GM12878 (cell line): ENCODE measurements around the gene JADE1. TPM values are rescaled to one million over a fixed set of nuclear protein-coding genes. Genes with fewer than 3 reads are reported as not detected.

Experiments used
- ATAC-seq: fragments of 200-7000 bp; cut with Tn5 transposase; 3 replicates; pipeline ENCODE4 v1.9.1; 2020; ENCODE audit warnings: mild to moderate bottlenecking, moderate library complexity
- BruUV-seq: library from RNA; stranded (reverse); fragments of 400-500 nt; replicated peaks from 2 replicates; lab custom pipeline; 2021; lab: Mats Ljungman, UMichigan
- CTCF ChIA-PET: fragments of 300-600 bp; sonication (Branson Sonifier 250); formaldehyde crosslinking; extraction: SDS; loops from one replicate; lab custom pipeline; 2021; ENCODE audit warnings: inconsistent platforms; lab: Yijun Ruan, JAX
- POLR2A ChIA-PET: fragments of 350-600 bp; formaldehyde crosslinking; extraction: SDS; loops from one replicate; lab custom pipeline; 2021; ENCODE audit warnings: inconsistent platforms; lab: Charles Lee
- RAD21 ChIA-PET: fragments of 300-600 bp; sonication (Branson Sonifier 250); formaldehyde crosslinking; loops from one replicate; lab custom pipeline; 2023; ENCODE audit warnings: antibody characterized with exemption; ENCODE audit not compliant: unreplicated experiment; lab: Charles Lee
- SMC1A ChIA-PET: fragments of 300-600 bp; sonication (Branson Sonifier 250); formaldehyde crosslinking; loops from one replicate; lab custom pipeline; 2023; ENCODE audit not compliant: unreplicated experiment, uncharacterized antibody; lab: Charles Lee
- DNase-seq: peaks from one replicate; pipeline ENCODE4 v3.0.0-alpha.2; 2011; ENCODE audit warnings: low read depth, low spot score
- FAIRE-seq: peaks from 3 replicates; lab custom pipeline; 2011; peaks lifted over from hg19 to GRCh38; lab: Jason Lieb, UNC
- H2AFZ ChIP-seq: 2 replicates; pipeline ENCODE4 v1.6.0; 2011; ENCODE audit warnings: low read depth, low read length, control low read depth; ENCODE audit not compliant: control insufficient read depth
- H3K27ac ChIP-seq: 2 replicates; pipeline ENCODE4 v1.5.1; 2011; ENCODE audit warnings: control low read depth; ENCODE audit not compliant: control insufficient read depth, insufficient read depth
- H3K27me3 ChIP-seq, 2 experiments: replicated peaks in 1 of 2; 2 replicates each; pipeline versions ENCODE4 v1.6.0 to v1.6.1; 2011; ENCODE audit warnings: low read length in 1 of 2; ENCODE audit not compliant: control insufficient read depth in 2 of 2, insufficient read depth in 2 of 2
- H3K36me3 ChIP-seq, 2 experiments: 2 replicates each; pipeline ENCODE4 v1.5.1; 2011; ENCODE audit warnings: low read length in 1 of 2; ENCODE audit not compliant: control insufficient read depth in 2 of 2, insufficient read depth in 2 of 2
- H3K4me1 ChIP-seq: 2 replicates; pipeline ENCODE4 v1.6.1; 2011; ENCODE audit warnings: mild to moderate bottlenecking, low read length, moderate library complexity, mixed read lengths; ENCODE audit not compliant: control insufficient read depth, insufficient read depth
- H3K4me2 ChIP-seq: 2 replicates; pipeline ENCODE4 v1.6.0; 2011; ENCODE audit warnings: control low read depth; ENCODE audit not compliant: control insufficient read depth, insufficient read depth
- H3K4me3 ChIP-seq: fragments of 200-600 bp; sonication (generic); 2 replicates; pipeline ENCODE4 v1.5.1; 2016
- H3K79me2 ChIP-seq: 2 replicates; pipeline ENCODE4 v1.6.0; 2011; ENCODE audit warnings: low read length; ENCODE audit not compliant: control insufficient read depth, insufficient read depth
- H3K9ac ChIP-seq: 2 replicates; pipeline ENCODE4 v1.8.0; 2011; ENCODE audit warnings: low read length, control low read depth, mixed read lengths; ENCODE audit not compliant: control insufficient read depth, insufficient read depth
- H3K9me3 ChIP-seq: replicated peaks from 3 replicates; pipeline ENCODE4 v1.5.1; 2011; ENCODE audit warnings: mild to moderate bottlenecking, low read length; ENCODE audit not compliant: control insufficient read depth, insufficient read depth
- H4K20me1 ChIP-seq: 2 replicates; pipeline ENCODE4 v1.6.0; 2011; ENCODE audit not compliant: control insufficient read depth, insufficient read depth
- BACH1 ChIP-seq: fragments of 450-650 bp; IDR thresholded peaks from 2 replicates; pipeline ENCODE4 v1.6.1; 2017; ENCODE audit warnings: mild to moderate bottlenecking, borderline replicate concordance
- CTCF ChIP-seq, 3 experiments: IDR thresholded peaks in 2 of 3; conservative IDR thresholded peaks in 1 of 3; 2 replicates each; pipeline ENCODE4 v1.5.1; 2011; ENCODE audit warnings: low read depth in 3 of 3, low read length in 3 of 3, mild to moderate bottlenecking in 3 of 3, control low read depth in 2 of 3, moderate library complexity in 2 of 3, inconsistent platforms in 1 of 3, mixed read lengths in 1 of 3; ENCODE audit not compliant: control insufficient read depth in 2 of 3, insufficient read depth in 1 of 3; ENCODE audit errors: extremely low read depth in 1 of 3
- E2F4 ChIP-seq: IDR thresholded peaks from 2 replicates; pipeline ENCODE4 v1.6.1; 2012; ENCODE audit warnings: low read depth, low read length, improper control_type of control experiment
- FOS ChIP-seq: IDR thresholded peaks from 3 replicates; pipeline ENCODE4 v1.6.1; 2011; ENCODE audit warnings: borderline replicate concordance; ENCODE audit not compliant: insufficient read length; ENCODE audit errors: extremely low read depth
- GATAD2B ChIP-seq: fragments of 450-650 bp; conservative IDR thresholded peaks from 2 replicates; pipeline ENCODE4 v1.6.1; 2017; ENCODE audit warnings: low read depth, mild to moderate bottlenecking, moderate library complexity
- HSF1 ChIP-seq: fragments of 150-350 bp; IDR thresholded peaks from 2 replicates; pipeline ENCODE4 v1.6.1; 2014; ENCODE audit warnings: mild to moderate bottlenecking, low read depth, low read length
- KAT2A ChIP-seq: conservative IDR thresholded peaks from 2 replicates; pipeline ENCODE4 v1.6.1; 2011; ENCODE audit warnings: low read depth, low read length; ENCODE audit not compliant: control insufficient read depth
- KLF5 ChIP-seq: fragments of 450-650 bp; IDR thresholded peaks from 2 replicates; pipeline ENCODE4 v1.6.1; 2014; ENCODE audit warnings: mild to moderate bottlenecking; ENCODE audit not compliant: partially characterized antibody
- LARP7 ChIP-seq: fragments of 450-650 bp; IDR thresholded peaks from 2 replicates; pipeline ENCODE4 v1.6.1; 2017; ENCODE audit warnings: mild to moderate bottlenecking
- MAX ChIP-seq: IDR thresholded peaks from 2 replicates; pipeline ENCODE4 v1.6.1; 2012; ENCODE audit warnings: low read depth, low read length, improper control_type of control experiment
- MYB ChIP-seq: fragments of 150-350 bp; IDR thresholded peaks from 2 replicates; pipeline ENCODE4 v1.6.1; 2014; ENCODE audit warnings: mild to moderate bottlenecking, low read depth, low read length, borderline replicate concordance
- NFXL1 ChIP-seq: fragments of 450-650 bp; IDR thresholded peaks from 2 replicates; pipeline ENCODE4 v1.6.1; 2017; ENCODE audit warnings: antibody characterized with exemption, mild to moderate bottlenecking, borderline replicate concordance
- NKRF ChIP-seq: fragments of 450-650 bp; conservative IDR thresholded peaks from 2 replicates; pipeline ENCODE4 v1.6.1; 2017; ENCODE audit warnings: mild to moderate bottlenecking, moderate library complexity
- POU2F2 ChIP-seq: IDR thresholded peaks from 3 replicates; pipeline ENCODE4 v1.6.1; 2011; ENCODE audit warnings: low read depth, mild to moderate bottlenecking, low read length, borderline replicate concordance
- RUNX3 ChIP-seq: IDR thresholded peaks from 2 replicates; pipeline ENCODE4 v1.6.1; 2012; ENCODE audit warnings: low read length, inconsistent platforms
- SRF ChIP-seq, 2 experiments: IDR thresholded peaks; 2 replicates each; pipeline ENCODE4 v1.6.1; 2011; ENCODE audit warnings: low read depth in 2 of 2, low read length in 2 of 2, mild to moderate bottlenecking in 1 of 2, moderate library complexity in 1 of 2
- WGBS: methylation state at CpG from one replicate; pipeline ENCODE4 v1.1.6; 2016; ENCODE audit warnings: low lambda C conversion rate; ENCODE audit not compliant: insufficient replicate concordance, insufficient coverage; ENCODE audit errors: missing lambda C conversion rate; 5-methylcytosine and 5-hydroxymethylcytosine counted together
- in situ Hi-C: fragments of 300-500 bp; cut with MboI; formaldehyde crosslinking; loops from 9 replicates; pipeline ENCODE4 v1.14.3; 2018; ENCODE audit warnings: mixed read lengths
- intact Hi-C: fragments of 100-400 bp; cut with micrococcal nuclease; formaldehyde crosslinking; loops from one replicate; pipeline ENCODE4 v1.14.2; 2022; ENCODE audit not compliant: unreplicated experiment
- polyA plus RNA-seq, 11 experiments: library from polyadenylated mRNA; depleted of rRNA in 4 of 11; unstranded in 6 of 11; stranded (reverse) in 5 of 11; fragments of >200 nt; fragmentation: Nextera tagmentation in 4 of 11; fragmentation: Illumina TruSeq in 1 of 11; extraction: Ambion mirVana in 4 of 11; extraction: Trizol in 1 of 11; gene quantifications; 1 replicate in 1 of 11; 2 replicates in 10 of 11; pipeline versions ENCODE4 v1.2.1 to v1.2.3, GENCODE V29; 2011 to 2016; ENCODE audit warnings: inconsistent platforms in 2 of 11, missing spikeins in 2 of 11, low read depth in 1 of 11
- total RNA-seq, 4 experiments: library from RNA; depleted of rRNA in 3 of 4; stranded (reverse); fragments of >200 nt in 3 of 4; fragmentation: Illumina TruSeq in 1 of 4; extraction: Trizol in 1 of 4; gene quantifications; 2 replicates each; pipeline versions ENCODE4 v1.2.1 to v1.2.3, GENCODE V29; 2013 to 2021

JADE1 gene
- total and polyA plus RNA-seq, 10 of the 15 experiments (the other 5 are each of a cell fraction or from before 2014, with no cell fraction given) = 5.9 to 27.2 (median 15.8) TPM

- no peak for TF ChIP-seq BACH1
Observed at GRCh38 chr4:128880662-128881061, 71.2 kb downstream of the JADE1 start (continued).

GRCh38 chr4:128904821-128905220 lies 95.3 kb downstream of the JADE1 start:
- H3K4me1 ChIP-seq = no peaks in the 10 kb centered on the region
- H3K4me3 ChIP-seq = no peak overlapping the region
- FAIRE-seq (no peak), ATAC-seq (no peak), DNase-seq (no peak)
- ChIA-PET RAD21 (interaction anchor here (0.5 to 1.1 kb wide), 2 partner anchors 26 to 95 kb away, joined by 3 read pairs; no protein-coding TSS in a partner anchor), SMC1A (interaction anchor here (0.7 to 2.9 kb wide), 2 partner anchors 12 to 190 kb away, joined by 3 to 11 read pairs; no protein-coding TSS in a partner anchor), POLR2A (no interaction called here), CTCF (no interaction called here)
- H3K27me3 ChIP-seq = no peaks in the 10 kb centered on the region
- H3K9ac ChIP-seq = no peak overlapping the region
- no peak overlapping the region for H2AFZ ChIP-seq
- H3K36me3 ChIP-seq = no peaks in the 10 kb centered on the region
- no peaks in the 10 kb centered on the region for H4K20me1 ChIP-seq
- in situ Hi-C loops (no loop called here), intact Hi-C loops (no loop called here)
- no peak overlapping the region for H3K4me2 ChIP-seq
- no peaks in the 10 kb centered on the region for H3K79me2 ChIP-seq
- H3K27ac ChIP-seq = no peak overlapping the region
- 98% methylated on average over 3 of the region's 3 CpGs for WGBS
- no TSS peak for BruUV-seq
- H3K9me3 ChIP-seq = no peaks in the 10 kb centered on the region; the same call in 2 of the 3 replicates
- TF ChIP-seq HSF1 (no peak), FOS (no peak), GATAD2B (no peak), E2F4 (no peak), NFXL1 (no peak), RUNX3 (no peak), POU2F2 (no peak), MYB (no peak), KLF5 (no peak), LARP7 (no peak), KAT2A (no peak), NKRF (no peak), CTCF (IDR thresholded peaks at IDR 0.05 in 2 of 3, conservative IDR thresholded peaks at IDR 0.05 in 1 of 3; ENCODE audit: control insufficient read depth in 2 of 3, extremely low read depth in 1 of 3, insufficient read depth in 1 of 3, low read depth in 3 of 3, low read length in 3 of 3) (no peak), MAX (no peak), SRF (IDR thresholded peaks at IDR 0.05; ENCODE audit: low read depth in 2 of 2, low read length in 2 of 2) (no peak)
